ELF-1 (cell line): ENCODE data around the gene SMIM26.

Source experiments
- DNase-seq: peaks from one replicate; pipeline ENCODE4 v3.0.0-alpha.2; 2016; ENCODE audit warnings: low read depth, low spot score

Gene SMIM26

GRCh38 chr20:18580012-18580411 is 12.8 kb downstream of the SMIM26 start:
- no peak for DNase-seq

- DNase-seq, result peak; percentile 58
Measured at GRCh38 chr20:18585134-18585533, 17.9 kb downstream of the SMIM26 start.

GRCh38 chr20:18587665-18588573 is 20.7 kb downstream of the SMIM26 start, which contains the start of gene DTD1:
TSS of gene DTD1 (plus strand) at chr20:18588054. CDS start at chr20:18588073, 19 bp downstream.
- DNase-seq, result peak; percentile 94

GRCh38 chr20:18588574-18588933 is 21.3 kb downstream of the SMIM26 start:
- no peak for DNase-seq

- DNase-seq, result no peak
Measured at GRCh38 chr20:18589941-18590674, 22.9 kb downstream of the SMIM26 start.

- DNase-seq, result no peak
Measured at GRCh38 chr20:18596270-18596669, 29.0 kb downstream of the SMIM26 start.

- DNase-seq, result no peak
Measured at GRCh38 chr20:18609741-18610140, 42.5 kb downstream of the SMIM26 start.

- no peak for DNase-seq
Measured at GRCh38 chr20:18611492-18611891, 44.3 kb downstream of the SMIM26 start.

GRCh38 chr20:18613553-18613952 is 46.3 kb downstream of the SMIM26 start:
- no peak for DNase-seq

- no peak for DNase-seq
Measured at GRCh38 chr20:18614244-18614643, 47.0 kb downstream of the SMIM26 start.

GRCh38 chr20:18615020-18615650 is 47.9 kb downstream of the SMIM26 start:
- no peak for DNase-seq
